ENCODE data around the gene SLC2A13. TPM values are rescaled to one million over a fixed set of nuclear protein-coding genes. Genes with fewer than 3 reads are reported as not detected.
"Not testable (repeated sequence)": the region's sequence is repeated elsewhere in the genome, so short reads cannot be mapped to it uniquely, and the experiment has no call there.

Gene SLC2A13
- total RNA-seq, 1 donor from 2014 or later, result 5.6 TPM

DNA sequence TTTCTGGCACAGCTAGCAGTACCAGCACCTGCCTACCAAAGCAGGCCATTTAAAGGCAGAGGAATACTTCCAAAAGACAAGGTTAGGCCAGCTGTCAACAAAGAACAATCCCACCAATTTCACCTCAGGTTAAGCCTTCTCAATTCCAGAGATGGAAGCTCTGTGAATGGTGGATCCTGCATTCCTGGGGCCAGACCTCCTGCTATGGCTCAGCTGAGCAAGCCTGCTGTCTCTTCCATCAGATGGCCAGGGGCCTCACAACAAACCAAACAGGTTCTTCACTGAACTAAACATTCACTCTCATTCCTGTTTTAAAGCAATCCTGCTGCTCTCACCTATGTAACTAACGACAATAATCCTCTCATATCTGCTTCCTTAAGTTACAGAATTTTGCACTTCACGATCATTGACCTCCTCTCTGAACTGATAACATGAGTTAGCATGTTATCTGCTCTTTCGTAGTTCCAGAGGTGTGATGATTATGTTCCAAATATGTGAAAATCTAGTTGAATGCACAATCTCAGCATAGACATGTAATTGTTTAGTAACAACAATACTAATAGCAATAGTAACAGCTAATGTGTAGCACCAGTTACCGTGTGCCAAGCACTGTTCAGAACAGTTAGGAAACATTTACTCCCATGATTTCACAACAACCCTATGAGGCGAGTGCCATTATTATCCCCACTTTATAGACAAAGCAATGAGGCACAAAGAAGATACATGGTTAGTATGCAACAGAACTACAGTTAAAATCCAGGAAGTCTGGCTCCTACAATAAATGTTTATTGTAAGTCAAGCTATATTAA is 73.2 kb downstream of the SLC2A13 start:
- TF ChIP-seq, protein P1, sequence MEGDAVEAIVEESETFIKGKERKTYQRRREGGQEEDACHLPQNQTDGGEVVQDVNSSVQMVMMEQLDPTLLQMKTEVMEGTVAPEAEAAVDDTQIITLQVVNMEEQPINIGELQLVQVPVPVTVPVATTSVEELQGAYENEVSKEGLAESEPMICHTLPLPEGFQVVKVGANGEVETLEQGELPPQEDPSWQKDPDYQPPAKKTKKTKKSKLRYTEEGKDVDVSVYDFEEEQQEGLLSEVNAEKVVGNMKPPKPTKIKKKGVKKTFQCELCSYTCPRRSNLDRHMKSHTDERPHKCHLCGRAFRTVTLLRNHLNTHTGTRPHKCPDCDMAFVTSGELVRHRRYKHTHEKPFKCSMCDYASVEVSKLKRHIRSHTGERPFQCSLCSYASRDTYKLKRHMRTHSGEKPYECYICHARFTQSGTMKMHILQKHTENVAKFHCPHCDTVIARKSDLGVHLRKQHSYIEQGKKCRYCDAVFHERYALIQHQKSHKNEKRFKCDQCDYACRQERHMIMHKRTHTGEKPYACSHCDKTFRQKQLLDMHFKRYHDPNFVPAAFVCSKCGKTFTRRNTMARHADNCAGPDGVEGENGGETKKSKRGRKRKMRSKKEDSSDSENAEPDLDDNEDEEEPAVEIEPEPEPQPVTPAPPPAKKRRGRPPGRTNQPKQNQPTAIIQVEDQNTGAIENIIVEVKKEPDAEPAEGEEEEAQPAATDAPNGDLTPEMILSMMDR (conservative IDR thresholded peaks at IDR 0.05), result no peak
- DNase-seq (ENCODE audit: low read depth, low spot score), result no peak
- H3K36me3 Mint-ChIP-seq (ENCODE audit: low read depth), result no peaks in the 10 kb centered on the region
- H3K27ac Mint-ChIP-seq (ENCODE audit: unreplicated experiment), result no peak overlapping the region
- no peak overlapping the region for H3K4me3 Mint-ChIP-seq
- H3K9me3 Mint-ChIP-seq, result no peaks in the 10 kb centered on the region
- H3K27me3 Mint-ChIP-seq (ENCODE audit: low read depth), result no peaks in the 10 kb centered on the region
- H3K4me1 Mint-ChIP-seq, result no peaks in the 10 kb centered on the region

DNA sequence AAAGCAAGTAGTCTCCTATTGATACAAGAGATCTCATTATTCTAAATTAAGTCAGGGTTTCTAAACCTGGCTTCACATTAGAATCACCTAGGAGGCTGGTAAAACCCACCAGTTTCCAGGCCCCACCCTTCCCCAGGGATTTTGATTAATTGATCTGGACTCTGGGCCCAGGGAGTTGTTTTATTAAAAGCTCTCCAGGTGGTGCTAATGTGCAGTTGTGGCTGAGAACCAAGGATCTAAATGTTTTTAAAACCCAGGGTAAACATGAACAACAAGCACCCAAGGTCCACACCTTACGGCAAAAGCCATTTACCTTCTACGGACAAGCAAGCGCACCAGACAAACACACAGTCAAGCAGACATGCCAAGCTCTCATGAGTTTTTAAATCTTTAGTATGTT is 73.9 kb downstream of the SLC2A13 start:
- TF ChIP-seq, protein P1 (conservative IDR thresholded peaks at IDR 0.05), result no peak
- no peaks in the 10 kb centered on the region for H3K27me3 Mint-ChIP-seq (ENCODE audit: low read depth)
- H3K36me3 Mint-ChIP-seq (ENCODE audit: low read depth), result peaks cover 5% of the 10 kb centered on the region
- no peaks in the 10 kb centered on the region for H3K4me1 Mint-ChIP-seq
- no peak overlapping the region for H3K27ac Mint-ChIP-seq (ENCODE audit: unreplicated experiment)
- no peaks in the 10 kb centered on the region for H3K9me3 Mint-ChIP-seq
- no peak overlapping the region for H3K4me3 Mint-ChIP-seq
- DNase-seq (ENCODE audit: low read depth, low spot score), result no peak

- not testable (repeated sequence) for H3K27me3 Mint-ChIP-seq (ENCODE audit: low read depth); H3K36me3 Mint-ChIP-seq (ENCODE audit: low read depth); H3K9me3 Mint-ChIP-seq; H3K27ac Mint-ChIP-seq (ENCODE audit: unreplicated experiment); H3K4me3 Mint-ChIP-seq; DNase-seq (ENCODE audit: low read depth, low spot score); H3K4me1 Mint-ChIP-seq
Observed at GRCh38 chr12:40030970-40031369, 74.9 kb downstream of the SLC2A13 start.

DNA sequence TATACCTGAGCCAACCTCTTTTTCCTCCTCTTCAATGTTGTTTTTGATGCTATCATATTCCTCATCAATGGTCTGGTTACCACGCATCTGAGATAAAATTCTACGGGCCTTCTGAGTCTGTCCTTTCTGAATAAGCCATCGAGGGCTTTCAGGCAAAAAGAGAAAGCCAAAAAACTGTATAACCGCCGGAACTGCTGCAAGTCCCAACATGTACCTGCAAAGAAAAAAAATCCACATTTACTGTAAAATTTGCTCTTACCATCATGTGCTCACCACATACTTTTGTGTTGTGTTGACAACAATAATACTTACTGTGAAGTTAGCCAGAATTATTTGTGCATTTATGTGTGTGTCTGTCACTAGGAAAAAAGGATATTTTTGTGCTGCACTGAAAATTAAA is 77.6 kb downstream of the SLC2A13 start:
- Mint-ChIP-seq H3K27ac (ENCODE audit: unreplicated experiment) (no peak overlapping the region), H3K27me3 (ENCODE audit: low read depth) (no peaks in the 10 kb centered on the region), H3K4me3 (no peak overlapping the region), H3K36me3 (ENCODE audit: low read depth) (peaks cover 5% of the 10 kb centered on the region), H3K4me1 (peaks cover 6% of the 10 kb centered on the region), H3K9me3 (no peaks in the 10 kb centered on the region)
- no peak for DNase-seq (ENCODE audit: low read depth, low spot score)
- TF ChIP-seq, protein P1 (conservative IDR thresholded peaks at IDR 0.05), result no peak

DNA sequence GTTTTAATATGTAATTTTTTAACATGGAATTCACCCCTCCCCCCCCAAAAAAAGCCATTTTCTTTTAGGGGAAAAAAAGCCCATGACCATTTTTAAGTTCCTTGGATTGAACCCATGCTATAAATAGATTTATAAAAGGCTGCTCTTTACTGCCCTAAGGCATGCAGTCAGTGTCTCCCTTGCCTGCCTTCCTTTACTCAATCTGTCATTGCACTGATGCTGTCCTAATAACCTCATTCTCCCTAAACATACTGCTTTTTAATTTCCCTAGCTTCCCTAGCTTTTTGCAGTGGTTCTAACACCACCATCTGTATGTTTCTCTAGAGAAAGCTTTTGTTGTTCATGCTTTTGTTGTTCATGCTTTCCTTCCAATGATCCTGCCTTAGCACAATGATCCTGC is 83.0 kb downstream of the SLC2A13 start:
- TF ChIP-seq, protein P1 (conservative IDR thresholded peaks at IDR 0.05), result no peak
- Mint-ChIP-seq H3K4me1 (peaks cover 12% of the 10 kb centered on the region), H3K36me3 (ENCODE audit: low read depth) (peaks cover 5% of the 10 kb centered on the region), H3K4me3 (no peak overlapping the region), H3K9me3 (no peaks in the 10 kb centered on the region), H3K27ac (ENCODE audit: unreplicated experiment) (no peak overlapping the region), H3K27me3 (ENCODE audit: low read depth) (no peaks in the 10 kb centered on the region)
- no peak for DNase-seq (ENCODE audit: low read depth, low spot score)

DNA sequence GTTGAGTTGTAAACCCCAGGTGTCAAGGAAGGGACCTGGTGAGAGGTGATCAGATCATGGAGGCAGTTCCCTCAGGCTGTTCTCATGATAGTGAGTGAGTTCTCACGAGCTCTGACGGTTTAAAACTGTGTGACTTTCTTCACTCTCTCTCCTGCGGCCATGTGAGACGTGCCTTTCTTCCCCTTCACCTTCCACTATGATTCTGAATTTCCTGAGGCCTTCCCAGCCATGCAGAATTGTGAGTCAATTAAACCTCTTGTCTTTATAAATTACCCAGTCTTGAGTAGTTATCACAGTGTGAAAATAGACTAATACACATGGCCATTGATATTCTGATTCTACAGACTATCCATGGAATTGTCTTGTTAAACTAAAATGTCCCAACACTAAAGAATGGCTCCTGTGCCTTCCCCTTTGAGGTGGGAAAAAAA is 85.6 kb downstream of the SLC2A13 start:
- Mint-ChIP-seq H3K27ac (ENCODE audit: unreplicated experiment) (peak overlapping the region; percentile 30), H3K4me3 (no peak overlapping the region)

More for the DNA sequence above, 85.6 kb downstream of the SLC2A13 start:
- DNase-seq (ENCODE audit: low read depth, low spot score), result no peak
- Mint-ChIP-seq H3K36me3 (ENCODE audit: low read depth) (no peaks in the 10 kb centered on the region), H3K4me1 (peaks cover 12% of the 10 kb centered on the region), H3K27me3 (ENCODE audit: low read depth) (no peaks in the 10 kb centered on the region), H3K9me3 (no peaks in the 10 kb centered on the region)
- TF ChIP-seq, protein P1 (conservative IDR thresholded peaks at IDR 0.05), result no peak
